ENCODE measurements around the gene ART3. TPM values are rescaled to one million over a fixed set of nuclear protein-coding genes. Genes with fewer than 3 reads are reported as not detected.
A peak's percentile ranks its signal among the peaks of the same experiment; 100 is the strongest.

Gene ART3
- total and polyA plus RNA-seq, 9 of the 15 experiments (the other 6 are each of a cell fraction or from before 2014, with no cell fraction given), result 0.69 to 1.4 (median 1.1) TPM; not detected in 1

DNA sequence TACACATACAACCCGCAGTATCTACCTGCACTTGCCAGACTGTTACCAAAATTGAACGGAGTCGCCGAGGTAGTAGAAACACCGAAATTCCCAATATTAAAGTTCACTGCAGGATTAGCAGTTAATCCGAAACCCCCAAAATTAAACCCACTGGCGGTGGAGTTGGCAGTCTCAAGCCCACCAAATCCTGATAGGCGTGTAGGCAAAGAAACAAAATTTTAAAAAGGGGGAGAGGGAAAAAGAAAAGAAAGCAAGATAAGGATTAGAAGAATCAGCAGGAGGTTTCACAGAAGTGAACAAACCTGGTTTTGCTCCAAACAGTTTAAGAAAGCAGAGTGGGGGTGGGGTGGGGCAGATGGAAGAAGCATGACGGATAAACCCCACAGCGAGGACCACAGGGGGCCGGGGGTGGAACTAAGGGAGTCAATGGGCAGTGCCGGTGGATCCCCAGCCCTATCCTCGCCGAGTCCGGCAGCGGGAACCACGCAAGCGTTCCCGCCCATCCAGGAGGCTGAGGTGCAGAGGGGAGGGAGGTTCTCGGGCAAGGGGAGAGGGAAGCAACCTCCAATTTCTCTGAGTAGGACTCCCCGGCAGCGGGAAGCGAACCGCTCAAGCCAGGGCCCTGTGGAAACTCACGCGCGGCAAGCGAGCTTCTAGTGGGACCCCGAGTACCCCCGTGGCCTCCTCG, 73.1 kb downstream of the ART3 start (continued):
- TF ChIP-seq, protein P1, sequence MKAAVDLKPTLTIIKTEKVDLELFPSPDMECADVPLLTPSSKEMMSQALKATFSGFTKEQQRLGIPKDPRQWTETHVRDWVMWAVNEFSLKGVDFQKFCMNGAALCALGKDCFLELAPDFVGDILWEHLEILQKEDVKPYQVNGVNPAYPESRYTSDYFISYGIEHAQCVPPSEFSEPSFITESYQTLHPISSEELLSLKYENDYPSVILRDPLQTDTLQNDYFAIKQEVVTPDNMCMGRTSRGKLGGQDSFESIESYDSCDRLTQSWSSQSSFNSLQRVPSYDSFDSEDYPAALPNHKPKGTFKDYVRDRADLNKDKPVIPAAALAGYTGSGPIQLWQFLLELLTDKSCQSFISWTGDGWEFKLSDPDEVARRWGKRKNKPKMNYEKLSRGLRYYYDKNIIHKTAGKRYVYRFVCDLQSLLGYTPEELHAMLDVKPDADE (conservative IDR thresholded peaks at IDR 0.05; ENCODE audit: control insufficient read depth, low read depth, low read length), result peak; percentile 25; the same call in 1 of the 2 replicates
- TF ChIP-seq ZNF232 (CRISPR knock-in tag; IDR thresholded peaks at IDR 0.05) (no peak), NRF1 (conservative IDR thresholded peaks at IDR 0.05 in 1 of 2, IDR thresholded peaks at IDR 0.05 in 1 of 2) (peak in 1 of 2 experiments; percentile 36; a peak in 2 of 4 replicates), CC2D1A (IDR thresholded peaks at IDR 0.05) (peak; percentile 82; the same call in 1 of the 2 replicates), KDM1A (IDR thresholded peaks at IDR 0.05) (peak in 1 of 2 experiments; percentile 36; a peak in 1 of 4 replicates), ESRRB (CRISPR knock-in tag; IDR thresholded peaks at IDR 0.05; ENCODE audit: borderline replicate concordance) (no peak), GATAD2A (IDR thresholded peaks at IDR 0.05) (peak; percentile 29; the same call in 1 of the 2 replicates), CBX8 (IDR thresholded peaks at IDR 0.05; ENCODE audit: borderline replicate concordance, extremely low read depth, low read depth, low read length, poor library complexity, severe bottlenecking) (no peak), ETV6 (IDR thresholded peaks at IDR 0.05; ENCODE audit: borderline replicate concordance in 1 of 2, low read depth in 2 of 2, low read length in 1 of 2) (0 out of 4 replicates have a peak, but pooled peaks of 1 of the 2 experiments have one; percentile 6), ETV6 (CRISPR knock-in tag; IDR thresholded peaks at IDR 0.05; ENCODE audit: borderline replicate concordance) (no peak), MXI1 (IDR thresholded peaks at IDR 0.05; ENCODE audit: low read depth, low read length) (peak; percentile 39; the same call in 1 of the 2 replicates), HNRNPUL1 (IDR thresholded peaks at IDR 0.05; ENCODE audit: low read length) (no peak), HDAC3 (IDR thresholded peaks at IDR 0.05; ENCODE audit: borderline replicate concordance, partially characterized antibody) (no peak), ZBTB1 (CRISPR knock-in tag; IDR thresholded peaks at IDR 0.05; ENCODE audit: borderline replicate concordance, low read depth) (0 out of 2 replicates have a peak, but pooled peaks have one; percentile 1)
- TF ChIP-seq, protein P2, sequence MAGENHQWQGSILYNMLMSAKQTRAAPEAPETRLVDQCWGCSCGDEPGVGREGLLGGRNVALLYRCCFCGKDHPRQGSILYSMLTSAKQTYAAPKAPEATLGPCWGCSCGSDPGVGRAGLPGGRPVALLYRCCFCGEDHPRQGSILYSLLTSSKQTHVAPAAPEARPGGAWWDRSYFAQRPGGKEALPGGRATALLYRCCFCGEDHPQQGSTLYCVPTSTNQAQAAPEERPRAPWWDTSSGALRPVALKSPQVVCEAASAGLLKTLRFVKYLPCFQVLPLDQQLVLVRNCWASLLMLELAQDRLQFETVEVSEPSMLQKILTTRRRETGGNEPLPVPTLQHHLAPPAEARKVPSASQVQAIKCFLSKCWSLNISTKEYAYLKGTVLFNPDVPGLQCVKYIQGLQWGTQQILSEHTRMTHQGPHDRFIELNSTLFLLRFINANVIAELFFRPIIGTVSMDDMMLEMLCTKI (IDR thresholded peaks at IDR 0.05; ENCODE audit: partially characterized antibody), result no peak
- TF ChIP-seq, protein P3, sequence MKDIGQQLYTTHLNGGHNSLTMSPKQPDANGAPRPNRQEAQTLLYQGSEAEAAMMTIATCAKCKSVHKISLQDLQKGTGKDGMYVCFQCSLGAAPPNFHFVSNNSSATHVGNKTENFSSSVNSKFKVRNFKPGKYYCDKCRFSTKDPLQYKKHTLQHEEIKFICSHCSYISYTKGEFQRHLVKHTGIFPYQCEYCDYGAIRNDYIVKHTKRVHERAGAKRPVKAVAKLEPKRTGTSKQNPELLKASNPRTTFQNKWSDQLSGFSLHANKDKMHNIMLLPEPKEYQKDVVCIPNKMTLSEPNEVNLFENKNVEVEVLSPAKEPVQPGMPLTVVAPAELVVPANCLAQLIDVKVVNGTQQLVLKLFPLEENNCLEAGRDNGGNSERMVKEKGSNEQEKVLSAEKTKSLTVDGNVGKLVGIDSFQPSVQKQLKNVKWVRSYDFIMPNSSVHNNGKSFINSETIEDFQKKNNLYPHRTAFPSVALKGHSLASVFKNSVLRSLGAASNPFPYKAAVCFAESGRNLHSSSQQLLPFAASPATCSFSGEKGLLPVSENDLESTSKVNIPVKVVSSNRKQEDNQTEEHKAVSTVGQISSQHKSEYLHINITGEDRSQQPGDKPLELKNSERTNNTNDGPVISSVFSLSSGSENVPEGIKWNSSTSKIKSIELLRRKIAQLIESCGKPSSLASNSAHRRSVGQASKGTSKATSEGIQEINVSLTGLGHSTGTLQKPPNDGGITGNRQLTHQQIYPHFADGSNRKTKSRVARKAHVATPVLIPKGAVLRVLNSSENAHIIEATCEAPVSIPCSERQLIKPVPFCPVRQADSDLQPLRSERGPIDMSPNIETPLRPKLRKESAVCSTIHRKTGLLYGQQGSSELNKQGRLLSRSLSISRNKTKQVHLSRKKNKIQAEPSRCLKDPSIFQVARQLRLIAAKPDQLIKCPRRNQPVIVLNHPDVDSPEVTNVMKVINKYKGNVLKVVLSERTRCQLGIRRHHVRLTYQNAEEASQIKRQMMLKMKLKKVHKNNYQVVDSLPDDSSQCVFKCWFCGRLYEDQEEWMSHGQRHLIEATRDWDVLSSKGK (CRISPR knock-in tag; IDR thresholded peaks at IDR 0.05), result no peak
- TF ChIP-seq, protein P4, sequence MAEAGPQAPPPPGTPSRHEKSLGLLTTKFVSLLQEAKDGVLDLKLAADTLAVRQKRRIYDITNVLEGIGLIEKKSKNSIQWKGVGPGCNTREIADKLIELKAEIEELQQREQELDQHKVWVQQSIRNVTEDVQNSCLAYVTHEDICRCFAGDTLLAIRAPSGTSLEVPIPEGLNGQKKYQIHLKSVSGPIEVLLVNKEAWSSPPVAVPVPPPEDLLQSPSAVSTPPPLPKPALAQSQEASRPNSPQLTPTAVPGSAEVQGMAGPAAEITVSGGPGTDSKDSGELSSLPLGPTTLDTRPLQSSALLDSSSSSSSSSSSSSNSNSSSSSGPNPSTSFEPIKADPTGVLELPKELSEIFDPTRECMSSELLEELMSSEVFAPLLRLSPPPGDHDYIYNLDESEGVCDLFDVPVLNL (CRISPR knock-in tag; IDR thresholded peaks at IDR 0.05; ENCODE audit: low read depth), result peak; percentile 43; the same call in 1 of the 2 replicates
- TF ChIP-seq, protein P5, sequence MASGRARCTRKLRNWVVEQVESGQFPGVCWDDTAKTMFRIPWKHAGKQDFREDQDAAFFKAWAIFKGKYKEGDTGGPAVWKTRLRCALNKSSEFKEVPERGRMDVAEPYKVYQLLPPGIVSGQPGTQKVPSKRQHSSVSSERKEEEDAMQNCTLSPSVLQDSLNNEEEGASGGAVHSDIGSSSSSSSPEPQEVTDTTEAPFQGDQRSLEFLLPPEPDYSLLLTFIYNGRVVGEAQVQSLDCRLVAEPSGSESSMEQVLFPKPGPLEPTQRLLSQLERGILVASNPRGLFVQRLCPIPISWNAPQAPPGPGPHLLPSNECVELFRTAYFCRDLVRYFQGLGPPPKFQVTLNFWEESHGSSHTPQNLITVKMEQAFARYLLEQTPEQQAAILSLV (tag; IDR thresholded peaks at IDR 0.05), result no peak
